ENCODE results near the gene ADCYAP1. TPM values are rescaled to one million over a fixed set of nuclear protein-coding genes. Genes with fewer than 3 reads are reported as not detected.

ADCYAP1 gene
- polyA plus RNA-seq, 6 donors from 2014 or later, result not detected

DNA sequence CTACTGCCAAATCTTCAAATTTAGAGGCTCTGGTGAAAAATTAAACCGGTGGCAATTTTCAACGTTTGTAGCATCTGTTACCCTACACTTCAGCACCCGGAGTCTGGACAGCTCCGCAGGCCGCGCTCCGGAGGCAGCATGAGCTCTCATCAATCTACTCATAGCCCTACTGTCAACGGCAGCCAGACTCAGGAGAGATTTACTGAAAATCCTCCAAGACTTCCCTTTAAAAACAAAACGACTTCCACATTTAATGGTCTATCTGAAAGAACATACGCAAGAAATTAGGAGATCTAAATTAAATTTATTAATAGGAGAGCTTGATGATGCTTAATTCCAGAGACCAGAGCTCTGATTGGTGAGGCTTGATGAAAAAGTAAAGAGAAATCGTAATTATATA is 970 bp upstream of the ADCYAP1 start:
- Mint-ChIP-seq H3K36me3 (peaks cover under 1 to 17% of the 10 kb centered on the region in 2 donors), H3K27me3 (peaks cover 38 to 83% (median 76%) of the 10 kb centered on the region in 3 donors), H3K27ac (peak overlapping the region in 1 of 6 donors; percentile 27), H3K4me1 (peaks cover 1 to 9% (median 4%) of the 10 kb centered on the region in 3 donors), H3K9me3 (peaks cover 0 to 23% (median 4%) of the 10 kb centered on the region in 7 donors), H3K4me3 (no peak overlapping the region)
- DNase-seq (no peak), ATAC-seq (ENCODE audit: low read depth in 2 of 2) (no peak)

DNA sequence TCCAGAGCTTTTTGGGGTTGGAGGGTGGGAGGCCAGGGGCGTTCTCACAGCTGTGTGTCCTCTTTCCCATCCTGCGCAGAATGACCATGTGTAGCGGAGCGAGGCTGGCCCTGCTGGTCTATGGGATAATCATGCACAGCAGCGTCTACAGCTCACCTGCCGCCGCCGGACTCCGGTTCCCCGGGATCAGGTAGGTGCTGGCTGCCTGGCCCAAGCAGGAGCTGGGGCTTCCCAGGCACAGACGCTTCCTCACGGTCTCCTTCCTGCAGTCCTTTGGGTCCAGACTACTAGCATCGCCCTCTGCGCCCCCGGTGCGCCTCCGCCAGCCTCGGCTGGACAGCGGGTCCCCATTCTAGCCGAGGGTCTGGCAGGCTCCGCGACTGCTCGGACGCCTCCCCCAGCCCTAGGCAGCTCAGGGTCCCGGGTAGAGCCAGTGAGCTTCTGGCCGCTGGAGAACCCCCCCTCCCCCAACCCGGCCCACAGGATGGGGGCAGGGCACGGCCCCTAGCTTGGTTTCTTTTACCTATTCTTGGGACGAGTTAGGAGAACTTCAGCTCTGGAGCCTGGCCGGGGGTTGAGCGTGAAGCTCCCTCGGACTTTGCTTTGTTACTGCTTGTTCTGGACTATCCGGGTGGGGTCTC is 756 bp downstream of the ADCYAP1 start:
- DNase-seq (no peak), ATAC-seq (ENCODE audit: low read depth in 2 of 2) (no peak)
- Mint-ChIP-seq H3K27ac (peak overlapping the region in 1 of 6 donors; percentile 28), H3K36me3 (peaks cover 4 to 17% of the 10 kb centered on the region in 2 donors), H3K4me3 (peak overlapping the region in 3 of 8 donors; percentile 12 to 64 (median 61)), H3K9me3 (peaks cover 0 to 29% (median 5%) of the 10 kb centered on the region in 7 donors), H3K4me1 (peaks cover 4 to 12% (median 5%) of the 10 kb centered on the region in 3 donors), H3K27me3 (peaks cover 36 to 80% (median 76%) of the 10 kb centered on the region in 3 donors)

DNA sequence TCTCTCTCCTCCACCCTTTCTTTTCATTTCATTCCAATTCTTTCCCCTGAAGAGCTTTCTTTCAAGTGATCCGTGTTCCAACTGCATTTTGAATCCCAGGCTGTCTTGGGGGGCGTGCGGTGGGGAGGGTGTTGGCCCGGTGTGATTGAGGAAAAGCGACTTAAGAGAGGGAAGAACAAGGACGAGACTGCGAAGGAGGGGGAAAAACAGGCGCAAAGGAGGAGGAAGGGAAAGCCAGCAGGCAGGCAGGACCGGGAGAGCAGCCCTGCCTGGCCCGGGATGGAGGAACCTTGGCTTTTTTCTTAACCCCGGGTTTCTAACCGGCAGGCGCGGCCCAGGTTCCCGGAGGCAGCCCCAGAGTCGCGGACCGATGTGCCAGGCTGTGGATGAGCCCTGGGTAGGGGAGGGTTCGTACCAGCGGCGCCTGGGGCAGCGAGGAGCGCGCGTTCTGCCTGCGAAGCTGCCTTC is 1.3 kb downstream of the ADCYAP1 start:
- Mint-ChIP-seq H3K4me3 (peak overlapping the region in 3 of 8 donors; percentile 49 to 64 (median 61)), H3K27me3 (peaks cover 42 to 85% (median 78%) of the 10 kb centered on the region in 3 donors), H3K36me3 (peaks cover 4 to 17% of the 10 kb centered on the region in 2 donors), H3K27ac (peak overlapping the region in 2 of 6 donors; percentile 28 to 30), H3K9me3 (peaks cover 0 to 29% (median 5%) of the 10 kb centered on the region in 7 donors), H3K4me1 (peaks cover 4 to 12% (median 5%) of the 10 kb centered on the region in 3 donors)
- no peak for DNase-seq
- no peak for ATAC-seq (ENCODE audit: low read depth in 2 of 2)

DNA sequence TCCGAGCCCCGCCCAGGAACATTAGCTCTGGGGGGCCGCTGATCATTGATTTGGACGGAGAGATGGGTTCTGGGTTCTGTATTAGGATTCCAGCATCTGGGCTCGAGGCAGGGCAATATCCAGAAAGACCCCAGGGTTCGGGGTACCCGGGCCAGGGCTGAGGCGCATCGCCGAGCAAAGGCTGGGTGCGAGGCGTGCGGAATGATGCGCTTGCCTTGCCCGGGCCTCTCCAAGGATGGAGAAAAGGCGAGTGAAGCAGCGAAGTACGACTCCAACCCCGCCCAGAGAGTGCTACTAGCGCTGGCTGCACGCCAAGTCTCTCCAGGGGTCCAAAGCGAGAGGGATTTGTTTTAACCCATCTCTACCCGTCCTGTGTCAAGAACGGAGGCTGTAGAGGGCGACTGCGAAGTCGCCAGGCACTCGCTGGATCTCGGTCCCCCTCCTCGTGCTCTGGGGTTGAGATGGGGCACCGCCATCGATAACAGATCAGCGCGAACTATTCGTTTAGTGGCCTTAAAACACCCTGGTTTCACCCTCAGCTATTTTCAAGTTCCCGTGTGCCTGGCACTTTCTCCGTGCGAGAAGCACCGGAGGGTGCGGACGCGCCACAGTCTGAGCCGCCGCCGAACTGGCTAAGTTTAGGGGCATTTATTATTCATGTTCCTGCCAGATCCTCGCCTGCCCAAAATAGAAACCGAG is 1.9 kb downstream of the ADCYAP1 start:
- peaks cover 4 to 12% (median 5%) of the 10 kb centered on the region in 3 donors for H3K4me1 Mint-ChIP-seq
- H3K27me3 Mint-ChIP-seq, result peaks cover 43 to 82% (median 78%) of the 10 kb centered on the region in 3 donors
- H3K4me3 Mint-ChIP-seq, result peak overlapping the region in 6 of 8 donors; percentile 8 to 64 (median 37)
- peaks cover 0 to 29% (median 6%) of the 10 kb centered on the region in 7 donors for H3K9me3 Mint-ChIP-seq
- no peak for ATAC-seq (ENCODE audit: low read depth in 2 of 2)
- H3K27ac Mint-ChIP-seq, result peak overlapping the region in 2 of 6 donors; percentile 30 to 52
- peaks cover 4 to 17% of the 10 kb centered on the region in 2 donors for H3K36me3 Mint-ChIP-seq
- no peak for DNase-seq

DNA sequence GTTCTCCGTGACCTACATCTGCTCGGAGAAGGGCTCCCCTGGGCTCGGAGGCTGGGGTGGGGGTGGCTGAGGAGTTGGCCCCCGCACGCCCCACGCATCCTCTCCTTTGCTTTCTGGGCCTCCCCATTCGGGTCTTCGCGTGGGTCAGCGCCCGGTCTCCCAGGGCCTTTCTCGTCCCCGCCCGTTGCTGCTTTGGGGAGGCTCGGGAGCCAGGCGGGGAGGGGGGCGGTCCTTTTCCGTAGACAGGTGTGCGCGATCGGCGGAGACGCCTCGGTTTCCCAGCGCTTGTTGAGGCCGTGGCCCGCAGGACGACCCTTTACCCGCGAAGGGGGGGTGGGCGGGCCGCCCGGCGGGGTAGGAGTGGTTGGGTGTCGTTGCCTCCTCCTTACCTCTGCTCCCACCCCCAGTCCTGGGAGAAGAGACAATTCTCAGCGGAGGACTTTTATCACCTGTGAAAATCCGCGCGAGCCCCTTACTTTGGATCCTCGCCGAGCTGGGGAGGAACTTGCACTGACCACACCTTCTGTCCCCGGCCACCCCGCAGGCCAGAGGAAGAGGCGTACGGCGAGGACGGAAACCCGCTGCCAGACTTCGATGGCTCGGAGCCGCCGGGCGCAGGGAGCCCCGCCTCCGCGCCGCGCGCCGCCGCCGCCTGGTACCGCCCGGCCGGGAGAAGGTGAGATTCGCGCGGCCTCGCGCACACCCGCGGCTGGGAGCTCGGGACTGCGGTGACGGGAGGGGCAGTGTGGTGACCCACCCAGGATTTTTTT is 2.6 kb downstream of the ADCYAP1 start:
- no peak for ATAC-seq (ENCODE audit: low read depth in 2 of 2)
- Mint-ChIP-seq H3K27me3 (peaks cover 38 to 77% (median 74%) of the 10 kb centered on the region in 3 donors), H3K9me3 (peaks cover 0 to 24% (median 6%) of the 10 kb centered on the region in 7 donors), H3K4me3 (peak overlapping the region in 3 of 8 donors; percentile 15 to 64 (median 45)), H3K27ac (no peak overlapping the region), H3K36me3 (peaks cover 4 to 17% of the 10 kb centered on the region in 2 donors), H3K4me1 (peaks cover 4 to 12% (median 5%) of the 10 kb centered on the region in 3 donors)
- no peak for DNase-seq

DNA sequence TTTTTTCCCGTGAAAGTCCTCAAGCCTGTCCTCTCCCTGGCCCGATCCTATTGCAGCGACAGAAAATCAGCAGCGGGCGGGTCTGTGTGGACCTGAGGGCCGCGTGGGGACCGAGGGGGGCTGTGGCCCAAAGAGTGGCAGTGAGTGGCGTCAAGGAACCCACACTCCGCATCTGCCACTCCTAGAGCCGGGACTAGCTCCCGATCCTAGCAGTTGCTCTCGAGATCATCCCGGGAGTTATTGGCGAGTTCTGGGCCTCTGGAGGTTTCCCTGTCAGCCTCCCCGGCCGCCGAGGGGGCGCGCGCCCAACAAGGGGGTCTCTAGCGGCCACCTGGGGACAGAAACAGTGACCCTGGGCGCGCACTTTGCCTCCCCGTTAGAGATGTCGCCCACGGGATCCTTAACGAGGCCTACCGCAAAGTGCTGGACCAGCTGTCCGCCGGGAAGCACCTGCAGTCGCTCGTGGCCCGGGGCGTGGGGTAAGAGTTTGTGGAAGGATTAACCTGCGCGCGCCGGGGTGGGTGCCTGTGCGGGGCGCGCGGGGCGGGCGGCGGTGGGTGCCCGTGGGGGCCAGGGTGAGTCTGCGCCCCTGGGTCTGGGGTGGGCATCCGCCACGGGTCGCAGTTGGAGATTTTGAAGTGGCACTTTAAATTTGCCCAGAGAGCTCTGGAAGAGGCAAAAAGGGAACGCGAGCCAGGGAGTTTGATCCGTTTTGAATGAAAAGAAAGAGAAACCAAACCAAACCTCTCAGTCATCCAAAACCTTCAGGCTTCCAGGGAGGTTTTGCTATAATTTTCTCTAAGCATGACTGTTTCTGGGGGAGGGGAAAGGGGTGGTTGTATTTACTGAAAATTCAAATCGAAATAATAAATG is 3.5 kb downstream of the ADCYAP1 start:
- Mint-ChIP-seq H3K36me3 (peaks cover 4 to 17% of the 10 kb centered on the region in 2 donors), H3K4me3 (peak overlapping the region in 5 of 8 donors; percentile 21 to 85 (median 64)), H3K27me3 (peaks cover 33 to 69% (median 67%) of the 10 kb centered on the region in 3 donors), H3K4me1 (peaks cover 4 to 12% (median 5%) of the 10 kb centered on the region in 3 donors), H3K27ac (no peak overlapping the region), H3K9me3 (peaks cover 0 to 19% (median 6%) of the 10 kb centered on the region in 7 donors)
- DNase-seq, result no peak
- ATAC-seq (ENCODE audit: low read depth in 2 of 2), result no peak

DNA sequence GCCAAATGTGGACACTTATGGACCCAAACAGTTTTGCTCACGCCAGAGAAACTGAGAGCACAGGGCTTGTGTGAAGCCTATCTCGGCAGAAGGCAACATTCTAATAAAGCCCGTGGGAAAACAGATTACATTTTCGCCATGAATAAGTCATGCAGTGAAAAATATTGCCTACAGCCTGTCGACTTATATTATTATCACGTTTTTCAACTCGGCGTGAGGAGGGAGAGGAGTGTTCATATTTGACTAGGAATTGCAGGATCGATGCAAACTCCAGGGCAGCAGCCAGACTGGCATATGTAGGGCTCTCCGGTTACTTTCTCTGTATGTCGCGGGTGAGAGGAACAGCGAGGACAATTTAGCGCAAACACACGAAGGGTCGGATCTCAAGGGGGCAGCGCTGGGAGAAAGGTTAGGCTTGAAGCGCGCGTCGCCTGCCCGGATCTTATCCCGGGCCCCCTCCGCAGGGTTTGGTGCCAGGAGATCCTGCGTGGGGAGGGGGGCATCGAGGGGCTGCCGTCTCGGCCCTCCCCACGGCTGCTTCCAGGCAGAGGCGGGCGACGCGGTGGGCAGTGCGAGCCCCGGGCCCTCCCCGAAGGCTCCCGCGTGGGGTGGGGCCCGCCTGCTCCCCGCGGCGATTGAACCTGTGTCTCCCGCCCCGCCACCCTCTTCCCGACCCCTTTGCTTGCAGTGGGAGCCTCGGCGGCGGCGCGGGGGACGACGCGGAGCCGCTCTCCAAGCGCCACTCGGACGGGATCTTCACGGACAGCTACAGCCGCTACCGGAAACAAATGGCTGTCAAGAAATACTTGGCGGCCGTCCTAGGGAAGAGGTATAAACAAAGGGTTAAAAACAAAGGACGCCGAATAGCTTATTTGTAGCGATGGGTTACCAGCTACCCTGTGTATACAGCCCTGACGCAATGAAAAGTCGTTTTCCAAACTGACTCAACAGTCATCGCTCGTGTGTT is 4.4 kb downstream of the ADCYAP1 start:
- ATAC-seq (ENCODE audit: low read depth in 2 of 2), result no peak
- Mint-ChIP-seq H3K4me1 (peaks cover 4 to 12% (median 5%) of the 10 kb centered on the region in 3 donors), H3K27ac (peak overlapping the region in 1 of 6 donors; percentile 91), H3K4me3 (peak overlapping the region in 5 of 8 donors; percentile 42 to 85 (median 75)), H3K27me3 (peaks cover 40 to 60% (median 58%) of the 10 kb centered on the region in 3 donors), H3K36me3 (peaks cover 4 to 17% of the 10 kb centered on the region in 2 donors), H3K9me3 (peaks cover 0 to 10% (median 6%) of the 10 kb centered on the region in 7 donors)
- no peak for DNase-seq

DNA sequence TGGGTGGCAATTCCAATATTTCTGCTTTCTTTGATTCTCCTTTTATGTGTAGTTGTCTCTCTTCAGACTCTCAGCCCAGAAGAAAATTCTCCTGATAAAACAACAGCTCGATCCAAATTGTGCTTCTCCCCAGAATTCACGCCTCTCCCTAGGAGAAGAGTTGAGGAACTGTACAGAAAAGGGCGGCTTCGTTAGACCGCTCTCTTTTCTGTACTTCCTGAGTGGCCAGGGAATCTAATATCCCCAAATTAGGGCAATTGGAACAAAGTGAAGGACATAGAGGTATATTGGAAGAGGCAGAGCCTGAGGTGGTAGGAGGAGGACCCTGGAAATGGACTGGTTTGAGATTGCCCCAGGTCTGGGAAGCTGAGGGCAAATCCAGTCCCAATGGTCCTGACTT is 5.6 kb downstream of the ADCYAP1 start:
- Mint-ChIP-seq H3K4me3 (no peak overlapping the region), H3K36me3 (peaks cover 4 to 11% of the 10 kb centered on the region in 2 donors)

DNA sequence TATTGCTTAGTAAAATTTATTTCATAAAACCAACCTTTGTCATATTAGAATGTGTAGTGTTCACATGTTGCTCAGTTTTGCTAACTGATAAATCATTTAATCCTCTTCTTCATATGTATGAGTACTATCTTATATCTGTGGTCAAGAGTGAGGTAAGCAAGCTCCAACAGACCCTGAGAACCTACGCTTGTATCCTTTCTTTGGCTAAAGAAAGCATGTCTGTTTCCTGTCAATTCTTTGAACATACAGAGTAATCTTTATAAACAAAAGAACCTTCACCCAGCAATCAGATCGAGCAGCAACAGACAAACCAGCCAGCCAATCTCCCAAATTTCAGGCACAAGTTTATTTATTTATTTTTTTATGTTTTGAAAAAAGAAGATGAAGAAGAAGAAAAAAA is 6.4 kb downstream of the ADCYAP1 start:
- Mint-ChIP-seq H3K27ac (no peak overlapping the region), H3K4me1 (peaks cover under 1 to 9% (median 5%) of the 10 kb centered on the region in 3 donors), H3K27me3 (peaks cover 37 to 51% (median 47%) of the 10 kb centered on the region in 3 donors), H3K36me3 (peaks cover 4 to 10% of the 10 kb centered on the region in 2 donors), H3K9me3 (peaks cover 2 to 6% (median 3%) of the 10 kb centered on the region in 7 donors), H3K4me3 (no peak overlapping the region)
- no peak for DNase-seq
- ATAC-seq (ENCODE audit: low read depth in 2 of 2), result no peak

More for the DNA sequence above, 5.6 kb downstream of the ADCYAP1 start:
- ATAC-seq (ENCODE audit: low read depth in 2 of 2) (no peak), DNase-seq (no peak)
- peaks cover 38 to 53% (median 51%) of the 10 kb centered on the region in 3 donors for H3K27me3 Mint-ChIP-seq
- H3K9me3 Mint-ChIP-seq, result peaks cover 1 to 6% (median 3%) of the 10 kb centered on the region in 7 donors
- peaks cover 4 to 9% (median 5%) of the 10 kb centered on the region in 3 donors for H3K4me1 Mint-ChIP-seq
- H3K27ac Mint-ChIP-seq, result no peak overlapping the region

DNA sequence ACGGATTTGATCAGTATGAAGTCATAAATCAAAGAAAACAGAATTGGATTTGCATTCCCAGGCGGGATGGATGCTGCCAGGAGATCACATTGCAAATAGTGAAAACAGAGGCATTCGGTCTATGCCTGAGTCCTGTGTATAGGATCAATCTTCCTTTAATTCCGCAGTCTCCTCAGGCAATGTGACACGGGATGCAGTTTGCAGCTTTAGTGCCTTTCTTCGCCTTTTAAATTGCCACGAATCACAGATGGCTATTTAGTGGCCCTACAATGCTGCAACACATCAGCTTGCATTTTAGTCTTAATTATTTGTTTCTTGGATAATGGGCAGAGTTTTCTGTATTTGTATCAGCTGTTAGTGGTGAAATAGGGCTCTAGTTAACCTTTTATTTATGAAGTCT is 6.8 kb downstream of the ADCYAP1 start:
- ATAC-seq (ENCODE audit: low read depth in 2 of 2), result no peak
- DNase-seq, result no peak
- Mint-ChIP-seq H3K27me3 (peaks cover 37 to 46% (median 42%) of the 10 kb centered on the region in 3 donors), H3K4me3 (no peak overlapping the region), H3K27ac (no peak overlapping the region), H3K4me1 (peaks cover 0 to 7% (median 5%) of the 10 kb centered on the region in 3 donors), H3K9me3 (peaks cover under 1 to 6% (median 3%) of the 10 kb centered on the region in 7 donors), H3K36me3 (peaks cover 4 to 8% of the 10 kb centered on the region in 2 donors)

DNA sequence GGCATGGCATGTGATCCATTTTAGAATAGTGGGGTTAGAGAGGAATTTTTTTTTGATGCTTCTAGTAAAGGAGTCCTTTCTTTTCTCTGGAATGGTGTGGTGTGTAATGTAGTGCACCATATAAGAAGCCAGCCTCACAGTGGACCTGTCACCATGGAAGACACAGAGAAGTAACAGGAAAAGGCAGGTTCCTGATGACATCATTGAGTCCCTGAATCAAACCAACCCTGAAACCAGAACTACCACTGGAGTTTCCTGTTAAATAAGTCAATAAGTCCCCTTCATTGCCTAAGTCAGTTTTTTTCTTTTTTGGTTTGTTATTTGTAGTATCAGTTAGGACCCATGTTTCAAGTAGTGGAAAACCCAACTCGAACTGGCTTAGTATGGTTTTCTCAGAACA is 11.9 kb downstream of the ADCYAP1 start:
- Mint-ChIP-seq H3K36me3 (peaks cover 0 to 8% of the 10 kb centered on the region in 2 donors), H3K4me1 (no peaks in the 10 kb centered on the region), H3K27ac (no peak overlapping the region), H3K9me3 (peaks cover 2 to 6% (median 3%) of the 10 kb centered on the region in 7 donors), H3K27me3 (peaks cover 31 to 40% (median 37%) of the 10 kb centered on the region in 3 donors), H3K4me3 (no peak overlapping the region)
- DNase-seq, result no peak
- ATAC-seq (ENCODE audit: low read depth in 2 of 2), result no peak

Data from naive B cell (primary cell).